ENCODE results near the gene KCNJ10.

KCNJ10 gene

GRCh38 chr1:159955456-159955855 is 114.5 kb downstream of the KCNJ10 start:
- no peak for DNase-seq

GRCh38 chr1:159953536-159954515 is 116.1 kb downstream of the KCNJ10 start, which contains the start of gene SLAMF9:
Gene SLAMF9 (minus strand): TSS chr1:159954237. CDS start chr1:159954137, 100 bp downstream.
- DNase-seq: no peak

DNA sequence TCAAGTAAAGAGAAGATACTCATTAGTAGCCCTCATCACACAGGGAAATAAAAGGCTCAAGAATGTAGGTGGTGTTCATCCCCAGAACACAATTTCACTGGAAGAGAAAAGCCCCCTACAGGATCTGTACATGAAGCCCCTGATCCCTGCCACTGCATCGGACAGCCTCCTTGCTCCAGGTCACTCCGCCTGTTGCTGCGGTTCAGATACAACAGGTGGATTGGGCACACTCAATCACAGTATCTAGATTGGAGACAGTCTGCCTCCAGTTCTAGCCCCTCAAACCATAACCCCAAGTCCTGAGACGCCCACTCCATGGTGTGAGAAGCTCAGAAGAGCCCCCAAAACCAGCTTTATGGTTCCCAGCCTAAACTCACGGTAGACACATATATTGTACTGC is 117.0 kb downstream of the KCNJ10 start:
- no peak for DNase-seq

- DNase-seq: no peak
These were observed 118.4 kb downstream of the KCNJ10 start for GRCh38 chr1:159951551-159951950.

DNA sequence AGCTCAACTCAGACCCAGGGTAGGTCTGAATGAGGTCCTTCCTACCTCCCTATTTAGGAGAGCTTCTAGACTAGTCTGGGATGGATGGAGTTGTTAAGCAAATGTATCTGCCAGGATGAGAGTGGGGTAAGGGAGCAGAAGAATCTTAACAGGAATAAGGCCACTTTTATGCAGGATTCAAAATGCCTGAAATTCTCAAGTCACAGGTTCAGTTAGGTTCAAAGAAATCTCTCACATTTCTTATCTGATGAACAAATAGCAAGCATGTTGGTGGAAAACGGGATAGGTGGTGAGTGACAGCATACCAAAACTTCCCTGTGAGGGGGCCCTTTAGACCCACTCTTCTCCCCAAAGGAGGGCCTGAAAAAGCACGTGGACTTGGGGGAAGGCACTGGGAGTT is 118.9 kb downstream of the KCNJ10 start:
- DNase-seq: no peak

DNA sequence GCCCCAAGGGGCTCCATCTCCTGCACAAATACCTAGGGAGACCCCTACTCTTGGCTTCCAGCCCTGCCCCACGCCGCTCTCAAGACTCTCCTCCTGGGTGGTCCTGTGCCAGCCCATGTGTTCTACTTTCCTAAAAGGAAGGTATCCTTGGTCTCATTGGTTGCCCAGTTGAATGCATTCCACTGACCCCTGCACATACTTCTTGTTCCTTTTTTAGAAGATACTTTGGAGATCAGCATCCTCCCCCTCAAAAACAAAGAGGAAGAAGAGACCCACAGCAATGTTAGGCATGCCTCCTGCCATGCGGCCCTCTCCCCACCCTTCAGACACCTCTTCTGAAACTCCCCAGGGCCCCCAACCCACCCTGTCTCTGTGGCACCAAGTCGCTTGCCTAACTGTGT is 120.0 kb downstream of the KCNJ10 start:
- DNase-seq: no peak

DNA sequence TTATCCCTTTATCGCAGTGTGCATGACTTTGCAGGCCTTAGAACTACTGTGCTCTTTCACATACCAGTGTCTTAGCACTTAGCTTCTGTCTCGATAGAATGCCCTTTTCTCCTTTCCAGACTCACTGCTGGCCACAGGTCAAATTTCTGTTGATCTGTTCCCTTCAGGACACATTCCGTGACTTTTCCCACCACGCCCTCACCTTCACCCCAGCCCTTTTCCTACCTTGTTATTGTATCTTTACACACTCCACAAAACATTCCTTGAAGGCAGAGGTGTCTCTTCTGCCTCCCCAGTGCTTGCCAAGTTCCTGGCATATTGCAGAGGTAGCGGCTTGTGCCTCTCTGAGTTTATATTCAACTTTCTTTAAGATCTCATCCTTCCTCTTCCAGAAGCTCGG is 120.8 kb downstream of the KCNJ10 start:
- DNase-seq: no peak

All from Kasumi-1 (cell line).